K562 (cell line): ENCODE measurements around the gene RWDD1. TPM values are rescaled to one million over a fixed set of nuclear protein-coding genes. Genes with fewer than 3 reads are reported as not detected.
A peak's percentile ranks its signal among the peaks of the same experiment; 100 is the strongest.

Experiments
- ATAC-seq: fragments of 200-7000 bp; cut with Tn5 transposase; 3 replicates; pipeline ENCODE4 v1.9.1; 2020; ENCODE audit warnings: moderate library complexity
- BruUV-seq: library from RNA; stranded (reverse); fragments of 400-500 nt; replicated peaks from 2 replicates; lab custom pipeline; 2021; lab: Mats Ljungman, UMichigan
- CTCF ChIA-PET: fragments of 300-600 bp; formaldehyde crosslinking; extraction: SDS; loops from one replicate; lab custom pipeline; 2021; ENCODE audit warnings: low intra/inter-chr PET ratio; lab: Yijun Ruan, JAX
- POLR2A ChIA-PET: fragments of 300-600, 350-650 bp; sonication (Branson Sonifier 250); formaldehyde crosslinking; extraction: SDS; loops from one replicate; lab custom pipeline; 2021; ENCODE audit warnings: antibody characterized with exemption, inconsistent platforms; lab: Yijun Ruan, JAX
- DNase-seq, 4 experiments: peaks; one replicate each; pipeline versions ENCODE4 v3.0.0 to v3.0.0-alpha.2; 2011 to 2018; ENCODE audit warnings: low spot score in 3 of 4, mixed read lengths in 3 of 4; ENCODE audit errors: extremely low read depth in 1 of 4
- FAIRE-seq: peaks from 2 replicates; lab custom pipeline; 2011; peaks lifted over from hg19 to GRCh38; lab: Jason Lieb, UNC
- H2AFZ ChIP-seq: 2 replicates; pipeline ENCODE4 v1.6.0; 2011; ENCODE audit warnings: low read depth, low read length, control low read depth, inconsistent platforms
- H3K27ac ChIP-seq: fragments of 200-600 bp; 3 replicates; pipeline ENCODE4 v1.8.0; 2011; ENCODE audit warnings: low read depth, mild to moderate bottlenecking, control low read depth, inconsistent platforms, low read length, moderate library complexity, mixed read lengths; ENCODE audit errors: extremely low read depth
- H3K27me3 ChIP-seq, 2 experiments: fragments of 300-600 bp in 1 of 2; 2 replicates in 1 of 2; 3 replicates in 1 of 2; pipeline versions ENCODE4 v1.6.0 to v1.8.0; 2011; ENCODE audit warnings: inconsistent platforms in 2 of 2, low read length in 2 of 2, mild to moderate bottlenecking in 1 of 2, mixed read lengths in 1 of 2, moderate library complexity in 1 of 2; ENCODE audit not compliant: control insufficient read depth in 2 of 2, insufficient read depth in 2 of 2
- H3K36me3 ChIP-seq: fragments of 300-600 bp; 3 replicates; pipeline ENCODE4 v1.8.0; 2011; ENCODE audit warnings: mild to moderate bottlenecking, low read length, inconsistent platforms; ENCODE audit not compliant: control insufficient read depth, insufficient read depth
- H3K4me1 ChIP-seq, 2 experiments: fragments of 200-600 bp in 1 of 2; replicated peaks in 1 of 2; 2 replicates in 1 of 2; 3 replicates in 1 of 2; pipeline versions ENCODE4 v1.5.1 to v1.8.0; 2011; ENCODE audit warnings: inconsistent platforms in 2 of 2, low read length in 2 of 2, mild to moderate bottlenecking in 1 of 2, mixed read lengths in 1 of 2, moderate library complexity in 1 of 2; ENCODE audit not compliant: control insufficient read depth in 2 of 2, insufficient read depth in 2 of 2
- H3K4me2 ChIP-seq: 2 replicates; pipeline ENCODE4 v1.6.1; 2011; ENCODE audit warnings: low read length, control low read depth, inconsistent platforms, mixed read lengths; ENCODE audit not compliant: insufficient read depth
- H3K4me3 ChIP-seq: fragments of 200-600 bp; sonication (generic), shearing (Covaris generic); 2 replicates; pipeline ENCODE4 v1.5.1; 2016; ENCODE audit warnings: control low read depth, inconsistent platforms
- H3K79me2 ChIP-seq: fragments of 200-600 bp; 3 replicates; pipeline ENCODE4 v1.8.0; 2011; ENCODE audit warnings: low read length, inconsistent platforms; ENCODE audit not compliant: control insufficient read depth, insufficient read depth
- H3K9ac ChIP-seq, 2 experiments: 2 replicates each; pipeline versions ENCODE4 v1.6.0 to v1.6.1; 2011; ENCODE audit warnings: low read depth in 2 of 2, low read length in 2 of 2, control low read depth in 1 of 2, inconsistent platforms in 1 of 2, mild to moderate bottlenecking in 1 of 2, mixed read lengths in 1 of 2; ENCODE audit not compliant: insufficient read depth in 1 of 2
- H3K9me1 ChIP-seq: one replicate; pipeline ENCODE4 v1.6.0; 2011; ENCODE audit warnings: inconsistent platforms, mild to moderate bottlenecking, low read length, moderate library complexity; ENCODE audit not compliant: control insufficient read depth, insufficient read depth
- H3K9me3 ChIP-seq: replicated peaks from 2 replicates; pipeline ENCODE4 v1.5.1; 2011; ENCODE audit warnings: low read depth, low read length, inconsistent platforms; ENCODE audit not compliant: control insufficient read depth, insufficient read depth
- H4K20me1 ChIP-seq: replicated peaks from 2 replicates; pipeline ENCODE4 v1.6.1; 2011; ENCODE audit warnings: low read length, inconsistent platforms, mixed read lengths; ENCODE audit not compliant: control insufficient read depth, insufficient read depth
- MYC ChIP-seq, 2 experiments: fragments of 250-450 bp in 1 of 2; sonication (Bioruptor Pico) in 1 of 2; IDR thresholded peaks; 2 replicates each; pipeline versions ENCODE4 v1.5.1 to v1.6.1; 2012 to 2021; ENCODE audit warnings: low read depth in 2 of 2, borderline replicate concordance in 1 of 2, improper control_type of control experiment in 1 of 2, low read length in 1 of 2, mild to moderate bottlenecking in 1 of 2, moderate library complexity in 1 of 2
- SAP30 ChIP-seq: fragments of 200-600 bp; sonication (generic); IDR thresholded peaks from 2 replicates; pipeline ENCODE4 v1.6.1; 2012; ENCODE audit warnings: borderline replicate concordance, low read depth, mild to moderate bottlenecking, moderate library complexity, low read length, control low read depth, inconsistent platforms; ENCODE audit not compliant: insufficient read depth, poor library complexity, severe bottlenecking
- SMAD4 ChIP-seq: fragments of 250-450 bp; sonication (Bioruptor Pico); conservative IDR thresholded peaks from 2 replicates; pipeline ENCODE4 v1.8.0; 2021; ENCODE audit warnings: inconsistent platforms, mild to moderate bottlenecking, moderate library complexity
- ZEB2 ChIP-seq: fragments of 450-650 bp; IDR thresholded peaks from 2 replicates; pipeline ENCODE4 v1.6.1; 2016
- ZNF23 ChIP-seq: fragments of 250-450 bp; sonication (Bioruptor Pico); IDR thresholded peaks from 2 replicates; pipeline ENCODE4 v1.4.0; 2020; ENCODE audit warnings: mild to moderate bottlenecking
- WGBS: fragments of 100-300 bp; shearing (Covaris generic); methylation state at CpG from one replicate; pipeline ENCODE4 v1.1.6; 2016; ENCODE audit warnings: low coverage, mixed read lengths; ENCODE audit not compliant: insufficient coverage; ENCODE audit errors: missing lambda C conversion rate; 5-methylcytosine and 5-hydroxymethylcytosine counted together
- in situ Hi-C: fragments of 300-500 bp; cut with MboI; formaldehyde crosslinking; loops from 4 replicates; pipeline ENCODE4 v1.15.0; 2018; ENCODE audit warnings: inconsistent platforms, mixed read lengths
- intact Hi-C: fragments of 100-400 bp; cut with micrococcal nuclease; formaldehyde crosslinking; loops from 2 replicates; pipeline ENCODE4 v1.14.2; 2022
- polyA plus RNA-seq, 8 experiments: library from polyadenylated mRNA; depleted of rRNA in 4 of 8; stranded (reverse) in 5 of 8; unstranded in 3 of 8; fragments of >200 nt; fragmentation: Nextera tagmentation in 2 of 8; fragmentation: Illumina TruSeq in 1 of 8; extraction: Ambion mirVana in 2 of 8; extraction: Trizol in 1 of 8; gene quantifications; 2 replicates each; pipeline versions ENCODE4 v1.2.1 to v1.2.3, GENCODE V29; 2011 to 2014; ENCODE audit warnings: inconsistent platforms in 1 of 8, missing spikeins in 1 of 8
- total RNA-seq, 7 experiments: library from RNA; depleted of rRNA in 6 of 7; stranded (reverse); fragments of >200 nt in 6 of 7; fragmentation: Illumina TruSeq in 2 of 7; extraction: Trizol in 2 of 7; gene quantifications; 2 replicates each; pipeline versions ENCODE4 v1.2.1 to v1.2.3, GENCODE V29; 2011 to 2021; ENCODE audit warnings: low replicate concordance in 1 of 7
- TF ChIP-seq, protein P1 (sequence below): fragments of 250-450 bp; sonication (Bioruptor Pico); IDR thresholded peaks from 2 replicates; pipeline ENCODE4 v1.4.0; 2020
- TF ChIP-seq, protein P2 (sequence below), 3 experiments: IDR thresholded peaks in 2 of 3; conservative IDR thresholded peaks in 1 of 3; 2 replicates each; pipeline ENCODE4 v1.5.1; 2011 to 2012; ENCODE audit warnings: low read length in 3 of 3, mild to moderate bottlenecking in 3 of 3, control low read depth in 2 of 3, improper control_type of control experiment in 1 of 3, inconsistent platforms in 1 of 3, low read depth in 1 of 3, mixed read lengths in 1 of 3, moderate library complexity in 1 of 3; ENCODE audit not compliant: insufficient read depth in 2 of 3
- TF ChIP-seq, protein P3 (sequence below): IDR thresholded peaks from 2 replicates; pipeline ENCODE4 v1.6.1; 2014; ENCODE audit warnings: antibody characterized with exemption
- TF ChIP-seq, protein P4 (sequence below): sonication (generic); formaldehyde crosslinking; IDR thresholded peaks from 2 replicates; pipeline ENCODE4 v1.5.0; 2020; ENCODE audit warnings: missing genetic modification reagents

Gene RWDD1
- total and polyA plus RNA-seq, 9 of the 15 experiments (the other 6 are each of a cell fraction or from before 2014, with no cell fraction given), result 31.9 to 89.8 (median 48.7) TPM

DNA sequence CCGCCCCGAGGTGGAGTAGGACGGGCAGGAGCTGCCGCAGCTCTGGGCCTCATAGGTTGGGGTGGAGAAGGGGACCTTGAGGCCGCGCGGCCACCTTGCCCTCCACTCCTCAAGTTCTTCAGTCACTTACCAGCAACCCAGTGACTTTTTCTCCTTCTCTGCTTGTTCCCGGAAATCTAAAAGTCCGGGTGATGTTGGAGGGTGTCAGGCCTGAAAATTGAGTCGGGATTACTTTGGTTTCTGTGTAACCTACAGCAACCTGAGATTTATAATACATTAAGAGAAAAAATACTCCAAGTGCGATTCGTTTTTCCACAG, 338 bp downstream of the RWDD1 start:
- peak overlapping the region; percentile 89 for H2AFZ ChIP-seq
- H3K9me3 ChIP-seq, result no peaks in the 10 kb centered on the region
- H3K36me3 ChIP-seq, result peaks cover 32% of the 10 kb centered on the region
- peak overlapping the region; percentile 85 for H3K4me2 ChIP-seq
- no peaks in the 10 kb centered on the region for H4K20me1 ChIP-seq
- DNase-seq (no peak), FAIRE-seq (no peak), ATAC-seq (no peak)
- H3K9ac ChIP-seq, result peak overlapping the region; percentile 86 to 97
- TSS peak; percentile 42 for BruUV-seq
- in situ Hi-C loops (no loop called here), intact Hi-C loops (loop anchor here (2.0 kb wide), 1 partner anchor 293 kb away; the partner anchor contains the start of gene TSPYL1)
- H3K4me1 ChIP-seq, result peaks cover 0 to 22% of the 10 kb centered on the region in 2 experiments; a peak in 4 of 5 replicates
- WGBS, result 0% methylated on average over 12 of the region's 12 CpGs
- peaks cover 58% of the 10 kb centered on the region for H3K79me2 ChIP-seq
- H3K27me3 ChIP-seq, result no peaks in the 10 kb centered on the region
- CTCF ChIA-PET, result no interaction called here
- POLR2A ChIA-PET, result interaction anchor here (0.6 to 2.5 kb wide), 8 partner anchors 9 to 1608 kb away, joined by 3 to 11 read pairs (median 3); partner anchors contain the start of gene TSPYL1
- no peaks in the 10 kb centered on the region for H3K9me1 ChIP-seq
- H3K4me3 ChIP-seq, result peak overlapping the region; percentile 82
- peak overlapping the region; percentile 83 for H3K27ac ChIP-seq
- 0 out of 2 replicates have a peak, but pooled peaks have one; percentile 4 for TF ChIP-seq SMAD4 (CRISPR knock-in tag)
- TF ChIP-seq, protein P1, sequence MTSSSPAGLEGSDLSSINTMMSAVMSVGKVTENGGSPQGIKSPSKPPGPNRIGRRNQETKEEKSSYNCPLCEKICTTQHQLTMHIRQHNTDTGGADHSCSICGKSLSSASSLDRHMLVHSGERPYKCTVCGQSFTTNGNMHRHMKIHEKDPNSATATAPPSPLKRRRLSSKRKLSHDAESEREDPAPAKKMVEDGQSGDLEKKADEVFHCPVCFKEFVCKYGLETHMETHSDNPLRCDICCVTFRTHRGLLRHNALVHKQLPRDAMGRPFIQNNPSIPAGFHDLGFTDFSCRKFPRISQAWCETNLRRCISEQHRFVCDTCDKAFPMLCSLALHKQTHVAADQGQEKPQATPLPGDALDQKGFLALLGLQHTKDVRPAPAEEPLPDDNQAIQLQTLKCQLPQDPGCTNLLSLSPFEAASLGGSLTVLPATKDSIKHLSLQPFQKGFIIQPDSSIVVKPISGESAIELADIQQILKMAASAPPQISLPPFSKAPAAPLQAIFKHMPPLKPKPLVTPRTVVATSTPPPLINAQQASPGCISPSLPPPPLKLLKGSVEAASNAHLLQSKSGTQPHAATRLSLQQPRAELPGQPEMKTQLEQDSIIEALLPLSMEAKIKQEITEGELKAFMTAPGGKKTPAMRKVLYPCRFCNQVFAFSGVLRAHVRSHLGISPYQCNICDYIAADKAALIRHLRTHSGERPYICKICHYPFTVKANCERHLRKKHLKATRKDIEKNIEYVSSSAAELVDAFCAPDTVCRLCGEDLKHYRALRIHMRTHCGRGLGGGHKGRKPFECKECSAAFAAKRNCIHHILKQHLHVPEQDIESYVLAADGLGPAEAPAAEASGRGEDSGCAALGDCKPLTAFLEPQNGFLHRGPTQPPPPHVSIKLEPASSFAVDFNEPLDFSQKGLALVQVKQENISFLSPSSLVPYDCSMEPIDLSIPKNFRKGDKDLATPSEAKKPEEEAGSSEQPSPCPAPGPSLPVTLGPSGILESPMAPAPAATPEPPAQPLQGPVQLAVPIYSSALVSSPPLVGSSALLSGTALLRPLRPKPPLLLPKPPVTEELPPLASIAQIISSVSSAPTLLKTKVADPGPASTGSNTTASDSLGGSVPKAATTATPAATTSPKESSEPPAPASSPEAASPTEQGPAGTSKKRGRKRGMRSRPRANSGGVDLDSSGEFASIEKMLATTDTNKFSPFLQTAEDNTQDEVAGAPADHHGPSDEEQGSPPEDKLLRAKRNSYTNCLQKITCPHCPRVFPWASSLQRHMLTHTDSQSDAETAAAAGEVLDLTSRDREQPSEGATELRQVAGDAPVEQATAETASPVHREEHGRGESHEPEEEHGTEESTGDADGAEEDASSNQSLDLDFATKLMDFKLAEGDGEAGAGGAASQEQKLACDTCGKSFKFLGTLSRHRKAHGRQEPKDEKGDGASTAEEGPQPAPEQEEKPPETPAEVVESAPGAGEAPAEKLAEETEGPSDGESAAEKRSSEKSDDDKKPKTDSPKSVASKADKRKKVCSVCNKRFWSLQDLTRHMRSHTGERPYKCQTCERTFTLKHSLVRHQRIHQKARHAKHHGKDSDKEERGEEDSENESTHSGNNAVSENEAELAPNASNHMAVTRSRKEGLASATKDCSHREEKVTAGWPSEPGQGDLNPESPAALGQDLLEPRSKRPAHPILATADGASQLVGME (CRISPR knock-in tag), result 0 out of 2 replicates have a peak, but pooled peaks have one; percentile 33
- peak; percentile 11 for TF ChIP-seq SAP30
- no peak for TF ChIP-seq ZNF23 (CRISPR knock-in tag)
- TF ChIP-seq MYC (IDR thresholded peaks at IDR 0.05; ENCODE audit: low read depth, low read length), result no peak
- TF ChIP-seq MYC (CRISPR knock-in tag; IDR thresholded peaks at IDR 0.05; ENCODE audit: borderline replicate concordance, low read depth), result peak; percentile 51; the same call in 1 of the 2 replicates
- TF ChIP-seq, protein P2, sequence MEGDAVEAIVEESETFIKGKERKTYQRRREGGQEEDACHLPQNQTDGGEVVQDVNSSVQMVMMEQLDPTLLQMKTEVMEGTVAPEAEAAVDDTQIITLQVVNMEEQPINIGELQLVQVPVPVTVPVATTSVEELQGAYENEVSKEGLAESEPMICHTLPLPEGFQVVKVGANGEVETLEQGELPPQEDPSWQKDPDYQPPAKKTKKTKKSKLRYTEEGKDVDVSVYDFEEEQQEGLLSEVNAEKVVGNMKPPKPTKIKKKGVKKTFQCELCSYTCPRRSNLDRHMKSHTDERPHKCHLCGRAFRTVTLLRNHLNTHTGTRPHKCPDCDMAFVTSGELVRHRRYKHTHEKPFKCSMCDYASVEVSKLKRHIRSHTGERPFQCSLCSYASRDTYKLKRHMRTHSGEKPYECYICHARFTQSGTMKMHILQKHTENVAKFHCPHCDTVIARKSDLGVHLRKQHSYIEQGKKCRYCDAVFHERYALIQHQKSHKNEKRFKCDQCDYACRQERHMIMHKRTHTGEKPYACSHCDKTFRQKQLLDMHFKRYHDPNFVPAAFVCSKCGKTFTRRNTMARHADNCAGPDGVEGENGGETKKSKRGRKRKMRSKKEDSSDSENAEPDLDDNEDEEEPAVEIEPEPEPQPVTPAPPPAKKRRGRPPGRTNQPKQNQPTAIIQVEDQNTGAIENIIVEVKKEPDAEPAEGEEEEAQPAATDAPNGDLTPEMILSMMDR (IDR thresholded peaks at IDR 0.05 in 2 of 3, conservative IDR thresholded peaks at IDR 0.05 in 1 of 3; ENCODE audit: insufficient read depth in 2 of 3, low read depth in 1 of 3, low read length in 3 of 3), result 0 out of 6 replicates have a peak, but pooled peaks of 1 of the 3 experiments have one; percentile 1
- TF ChIP-seq ZEB2, result peak; percentile 18; the same call in 1 of the 2 replicates
- TF ChIP-seq, protein P3, sequence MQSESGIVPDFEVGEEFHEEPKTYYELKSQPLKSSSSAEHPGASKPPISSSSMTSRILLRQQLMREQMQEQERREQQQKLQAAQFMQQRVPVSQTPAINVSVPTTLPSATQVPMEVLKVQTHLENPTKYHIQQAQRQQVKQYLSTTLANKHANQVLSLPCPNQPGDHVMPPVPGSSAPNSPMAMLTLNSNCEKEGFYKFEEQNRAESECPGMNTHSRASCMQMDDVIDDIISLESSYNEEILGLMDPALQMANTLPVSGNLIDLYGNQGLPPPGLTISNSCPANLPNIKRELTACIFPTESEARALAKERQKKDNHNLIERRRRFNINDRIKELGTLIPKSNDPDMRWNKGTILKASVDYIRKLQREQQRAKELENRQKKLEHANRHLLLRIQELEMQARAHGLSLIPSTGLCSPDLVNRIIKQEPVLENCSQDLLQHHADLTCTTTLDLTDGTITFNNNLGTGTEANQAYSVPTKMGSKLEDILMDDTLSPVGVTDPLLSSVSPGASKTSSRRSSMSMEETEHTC, result no peak
- TF ChIP-seq, protein P4, sequence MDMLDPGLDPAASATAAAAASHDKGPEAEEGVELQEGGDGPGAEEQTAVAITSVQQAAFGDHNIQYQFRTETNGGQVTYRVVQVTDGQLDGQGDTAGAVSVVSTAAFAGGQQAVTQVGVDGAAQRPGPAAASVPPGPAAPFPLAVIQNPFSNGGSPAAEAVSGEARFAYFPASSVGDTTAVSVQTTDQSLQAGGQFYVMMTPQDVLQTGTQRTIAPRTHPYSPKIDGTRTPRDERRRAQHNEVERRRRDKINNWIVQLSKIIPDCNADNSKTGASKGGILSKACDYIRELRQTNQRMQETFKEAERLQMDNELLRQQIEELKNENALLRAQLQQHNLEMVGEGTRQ (CRISPR knock-in tag), result no peak
